ENCODE measurements around the gene SH3RF3.

SH3RF3 gene

DNA sequence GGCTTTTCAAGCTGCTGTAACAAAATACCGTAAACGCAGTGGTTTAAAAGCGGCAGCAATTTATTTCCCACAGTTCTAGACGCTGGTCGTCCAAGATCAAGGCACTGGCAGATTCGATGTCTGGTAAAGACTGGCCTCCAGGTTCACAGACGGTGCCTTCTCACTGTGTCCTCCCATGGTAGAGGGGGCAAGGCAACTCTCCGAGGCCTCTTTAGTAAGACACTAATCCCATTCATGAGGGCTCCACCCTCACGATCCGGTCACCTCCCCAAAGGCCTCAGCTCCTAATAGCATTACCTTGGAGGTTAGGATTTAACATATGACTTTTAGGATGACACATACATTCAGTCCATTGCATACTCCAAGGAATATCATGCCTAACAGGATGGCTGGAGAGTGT lies 117.2 kb downstream of the SH3RF3 start:
- TF ChIP-seq, protein P1, sequence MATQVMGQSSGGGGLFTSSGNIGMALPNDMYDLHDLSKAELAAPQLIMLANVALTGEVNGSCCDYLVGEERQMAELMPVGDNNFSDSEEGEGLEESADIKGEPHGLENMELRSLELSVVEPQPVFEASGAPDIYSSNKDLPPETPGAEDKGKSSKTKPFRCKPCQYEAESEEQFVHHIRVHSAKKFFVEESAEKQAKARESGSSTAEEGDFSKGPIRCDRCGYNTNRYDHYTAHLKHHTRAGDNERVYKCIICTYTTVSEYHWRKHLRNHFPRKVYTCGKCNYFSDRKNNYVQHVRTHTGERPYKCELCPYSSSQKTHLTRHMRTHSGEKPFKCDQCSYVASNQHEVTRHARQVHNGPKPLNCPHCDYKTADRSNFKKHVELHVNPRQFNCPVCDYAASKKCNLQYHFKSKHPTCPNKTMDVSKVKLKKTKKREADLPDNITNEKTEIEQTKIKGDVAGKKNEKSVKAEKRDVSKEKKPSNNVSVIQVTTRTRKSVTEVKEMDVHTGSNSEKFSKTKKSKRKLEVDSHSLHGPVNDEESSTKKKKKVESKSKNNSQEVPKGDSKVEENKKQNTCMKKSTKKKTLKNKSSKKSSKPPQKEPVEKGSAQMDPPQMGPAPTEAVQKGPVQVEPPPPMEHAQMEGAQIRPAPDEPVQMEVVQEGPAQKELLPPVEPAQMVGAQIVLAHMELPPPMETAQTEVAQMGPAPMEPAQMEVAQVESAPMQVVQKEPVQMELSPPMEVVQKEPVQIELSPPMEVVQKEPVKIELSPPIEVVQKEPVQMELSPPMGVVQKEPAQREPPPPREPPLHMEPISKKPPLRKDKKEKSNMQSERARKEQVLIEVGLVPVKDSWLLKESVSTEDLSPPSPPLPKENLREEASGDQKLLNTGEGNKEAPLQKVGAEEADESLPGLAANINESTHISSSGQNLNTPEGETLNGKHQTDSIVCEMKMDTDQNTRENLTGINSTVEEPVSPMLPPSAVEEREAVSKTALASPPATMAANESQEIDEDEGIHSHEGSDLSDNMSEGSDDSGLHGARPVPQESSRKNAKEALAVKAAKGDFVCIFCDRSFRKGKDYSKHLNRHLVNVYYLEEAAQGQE (IDR thresholded peaks at IDR 0.05; ENCODE audit: insufficient read depth in 1 of 2, low read depth in 2 of 2, low read length in 2 of 2): no peak
- TF ChIP-seq POLR2AphosphoS5 (IDR thresholded peaks at IDR 0.05; ENCODE audit: low read depth, low read length): no peak
- TF ChIP-seq SIN3A (IDR thresholded peaks at IDR 0.05; ENCODE audit: borderline replicate concordance, insufficient read depth, low read length): no peak
- TF ChIP-seq TAF1 (IDR thresholded peaks at IDR 0.05; ENCODE audit: borderline replicate concordance, insufficient read depth, low read length): no peak
- TF ChIP-seq FOXP2 (optimal IDR thresholded peaks at IDR 0.05; ENCODE audit: borderline replicate concordance, extremely low read depth, extremely low read length, insufficient read depth): no peak

DNA sequence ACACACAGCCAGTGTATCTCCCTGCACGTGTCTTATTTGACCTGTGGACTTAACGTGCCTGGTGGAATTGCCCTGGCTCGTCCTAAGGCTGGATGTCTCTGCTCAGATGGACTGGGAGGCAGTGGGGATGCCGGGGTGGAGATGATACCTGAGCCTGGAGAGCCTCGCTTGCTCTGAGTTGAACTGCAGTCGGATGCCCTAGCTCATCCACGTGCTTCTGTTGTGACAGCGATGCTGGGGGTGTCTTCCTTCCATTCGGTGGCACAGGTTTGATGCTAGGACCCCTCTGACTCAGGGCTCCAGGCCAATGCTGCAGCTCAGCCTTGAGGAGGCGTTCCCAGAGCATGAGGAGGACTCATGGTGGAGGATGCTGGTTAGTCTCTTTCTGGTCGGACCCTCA lies 117.6 kb downstream of the SH3RF3 start:
- TF ChIP-seq, protein P1 (IDR thresholded peaks at IDR 0.05; ENCODE audit: insufficient read depth in 1 of 2, low read depth in 2 of 2, low read length in 2 of 2): no peak
- TF ChIP-seq SIN3A (IDR thresholded peaks at IDR 0.05; ENCODE audit: borderline replicate concordance, insufficient read depth, low read length): no peak
- TF ChIP-seq FOXP2 (optimal IDR thresholded peaks at IDR 0.05; ENCODE audit: borderline replicate concordance, extremely low read depth, extremely low read length, insufficient read depth): no peak
- TF ChIP-seq TAF1 (IDR thresholded peaks at IDR 0.05; ENCODE audit: borderline replicate concordance, insufficient read depth, low read length): no peak
- no peak for TF ChIP-seq POLR2AphosphoS5 (IDR thresholded peaks at IDR 0.05; ENCODE audit: low read depth, low read length)

DNA sequence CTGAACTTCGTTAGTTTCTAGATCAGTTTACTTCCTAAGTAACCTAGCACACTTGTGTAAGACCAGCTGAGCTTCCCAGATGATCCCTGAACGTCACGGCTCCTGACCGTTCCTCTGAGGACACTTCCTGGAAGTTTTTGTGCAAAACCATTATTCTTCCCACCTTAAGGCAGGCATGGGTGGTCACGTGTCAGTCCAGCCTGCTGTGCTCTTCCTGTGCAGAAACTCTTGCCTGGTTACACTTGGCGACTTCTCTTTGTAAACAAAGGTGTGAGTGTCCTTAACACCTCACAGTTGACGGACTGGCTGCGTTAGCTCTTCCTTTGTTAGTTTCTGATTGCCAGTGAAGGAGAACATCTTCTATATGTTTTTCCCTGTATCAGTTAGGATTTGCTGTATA lies 118.3 kb downstream of the SH3RF3 start:
- TF ChIP-seq, protein P1 (IDR thresholded peaks at IDR 0.05; ENCODE audit: insufficient read depth in 1 of 2, low read depth in 2 of 2, low read length in 2 of 2): no peak
- TF ChIP-seq FOXP2 (optimal IDR thresholded peaks at IDR 0.05; ENCODE audit: borderline replicate concordance, extremely low read depth, extremely low read length, insufficient read depth): no peak

DNA sequence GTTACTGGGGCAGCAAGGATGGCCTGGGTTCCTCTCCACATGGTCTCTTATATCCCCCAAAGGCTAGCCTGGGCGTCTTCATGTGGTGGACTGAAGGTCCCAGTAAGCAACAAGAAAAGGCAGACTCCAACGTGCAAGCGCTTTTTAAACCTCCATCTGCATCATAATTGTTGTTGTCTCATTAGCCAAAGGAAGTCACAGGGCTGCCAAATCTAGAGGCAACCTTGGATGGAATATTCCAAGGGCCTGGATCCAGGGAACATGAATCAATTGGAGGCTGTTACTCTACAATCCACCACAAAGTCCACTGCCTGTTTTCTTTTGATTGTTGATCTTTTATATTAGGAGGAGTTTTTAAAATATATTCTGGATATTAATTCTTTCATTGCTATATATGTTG lies 118.8 kb downstream of the SH3RF3 start:
- TF ChIP-seq TAF1 (IDR thresholded peaks at IDR 0.05; ENCODE audit: borderline replicate concordance, insufficient read depth, low read length) (no peak), POLR2AphosphoS5 (IDR thresholded peaks at IDR 0.05; ENCODE audit: low read depth, low read length) (no peak), SIN3A (IDR thresholded peaks at IDR 0.05; ENCODE audit: borderline replicate concordance, insufficient read depth, low read length) (no peak), FOXP2 (optimal IDR thresholded peaks at IDR 0.05; ENCODE audit: borderline replicate concordance, extremely low read depth, extremely low read length, insufficient read depth) (no peak)
- TF ChIP-seq, protein P1 (IDR thresholded peaks at IDR 0.05; ENCODE audit: insufficient read depth in 1 of 2, low read depth in 2 of 2, low read length in 2 of 2): no peak

DNA sequence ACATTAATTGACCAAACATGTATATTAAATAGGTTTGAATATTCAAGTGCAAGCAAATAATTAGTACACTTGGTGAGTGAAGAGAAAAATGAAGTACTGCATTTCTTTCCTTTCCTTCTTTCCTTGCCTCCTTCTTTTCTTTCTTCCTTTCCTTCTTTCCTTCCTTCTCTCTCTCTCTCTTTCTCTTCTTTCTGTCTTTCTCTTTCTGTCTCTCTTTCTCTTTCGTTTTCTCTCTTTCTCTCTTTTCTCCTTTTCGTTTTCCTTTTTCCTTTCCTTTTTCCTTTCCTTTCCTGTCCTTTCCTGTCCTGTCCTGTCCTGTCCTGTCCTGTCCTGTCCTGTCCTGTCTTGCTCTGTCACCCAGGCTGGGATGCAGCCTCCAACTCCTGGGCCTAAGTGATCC lies 119.6 kb downstream of the SH3RF3 start:
- no peak for TF ChIP-seq POLR2AphosphoS5 (IDR thresholded peaks at IDR 0.05; ENCODE audit: low read depth, low read length)
- TF ChIP-seq, protein P1 (IDR thresholded peaks at IDR 0.05; ENCODE audit: insufficient read depth in 1 of 2, low read depth in 2 of 2, low read length in 2 of 2): no peak
- no peak for TF ChIP-seq TAF1 (IDR thresholded peaks at IDR 0.05; ENCODE audit: borderline replicate concordance, insufficient read depth, low read length)
- no peak for TF ChIP-seq SIN3A (IDR thresholded peaks at IDR 0.05; ENCODE audit: borderline replicate concordance, insufficient read depth, low read length)
- TF ChIP-seq FOXP2 (optimal IDR thresholded peaks at IDR 0.05; ENCODE audit: borderline replicate concordance, extremely low read depth, extremely low read length, insufficient read depth): no peak
